Superior temporal gyrus (tissue), 1 donor: Measurements from ENCODE around the gene SHANK2.
"Not testable (repeated sequence)": the region's sequence is repeated elsewhere in the genome, so short reads cannot be mapped to it uniquely, and the experiment has no call there.

Source experiments
- DNase-seq: peaks from one replicate; pipeline ENCODE4 v3.0.0-alpha.2; 2016; ENCODE audit errors: extremely low spot score

SHANK2 gene

DNA sequence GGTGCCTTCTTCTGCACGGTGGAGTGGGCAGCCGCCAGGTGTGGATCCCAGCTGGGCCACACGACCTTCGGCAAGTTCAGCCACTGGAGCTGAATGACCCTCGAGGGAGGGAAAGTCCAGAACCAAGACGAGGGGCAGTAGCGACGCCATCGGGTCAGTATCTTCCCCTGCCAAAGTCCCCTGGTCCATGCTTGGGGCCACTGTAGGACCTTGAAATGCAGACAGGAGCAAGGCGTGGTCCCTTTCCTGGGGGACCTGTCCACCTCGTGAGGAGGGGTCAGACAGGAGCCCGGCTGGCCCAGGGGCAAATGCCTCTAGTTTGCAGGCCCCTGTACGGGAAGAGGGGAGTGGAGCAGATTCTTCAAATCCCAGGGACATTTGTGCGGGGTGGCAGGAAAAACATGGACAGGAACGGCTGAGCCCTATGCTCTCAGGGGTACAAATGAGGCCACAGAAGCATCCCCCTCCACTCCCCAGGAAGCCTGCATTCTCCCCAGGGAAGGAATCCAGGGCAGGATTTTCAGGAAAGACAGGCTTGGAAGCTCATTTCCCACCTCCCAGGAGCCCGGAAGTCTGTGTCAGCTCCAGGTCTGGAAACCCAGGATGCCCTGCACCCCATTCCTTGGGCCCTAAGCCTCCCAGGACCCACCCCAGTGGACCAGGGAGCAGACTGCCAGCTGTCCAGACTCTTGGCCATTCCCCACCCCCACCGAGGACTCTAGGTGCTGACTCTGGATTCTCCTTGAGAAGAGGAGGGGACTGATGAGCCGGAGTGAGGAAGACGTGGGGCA lies 6.6 kb downstream of the SHANK2 start:
- DNase-seq = no peak

DNA sequence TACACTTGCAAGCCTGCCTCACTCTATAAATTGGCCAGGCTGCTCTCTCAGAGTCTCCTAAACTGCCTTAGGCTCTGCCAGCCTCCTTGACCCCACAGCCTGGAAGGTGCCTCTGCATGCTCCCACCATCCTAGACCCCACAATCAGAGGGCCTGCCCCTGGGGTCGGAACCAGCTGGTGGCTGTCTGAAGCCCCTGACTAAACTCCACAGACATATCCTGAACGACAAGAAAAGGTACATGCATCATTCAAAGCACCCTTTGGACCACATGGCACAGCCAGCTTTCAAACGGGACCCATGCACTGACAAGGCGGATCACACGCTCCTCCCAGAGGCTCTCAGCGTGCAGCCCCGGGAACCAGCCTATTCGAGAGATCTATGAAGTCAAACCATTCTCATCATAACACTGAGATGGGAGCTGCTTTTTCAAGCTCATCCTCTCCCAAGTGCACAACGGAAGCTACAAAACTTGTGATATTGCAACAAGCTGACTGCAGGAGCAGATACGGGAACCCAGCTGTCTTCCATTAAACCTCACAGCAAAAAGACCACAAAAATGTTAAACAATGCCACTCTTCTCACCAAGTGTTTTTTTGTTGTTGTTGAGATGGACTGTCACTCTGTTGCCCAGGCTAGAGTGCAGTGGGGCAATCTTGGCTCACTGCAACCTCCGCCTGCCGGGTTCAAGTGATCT lies 8.1 kb downstream of the SHANK2 start:
- no peak for DNase-seq

DNA sequence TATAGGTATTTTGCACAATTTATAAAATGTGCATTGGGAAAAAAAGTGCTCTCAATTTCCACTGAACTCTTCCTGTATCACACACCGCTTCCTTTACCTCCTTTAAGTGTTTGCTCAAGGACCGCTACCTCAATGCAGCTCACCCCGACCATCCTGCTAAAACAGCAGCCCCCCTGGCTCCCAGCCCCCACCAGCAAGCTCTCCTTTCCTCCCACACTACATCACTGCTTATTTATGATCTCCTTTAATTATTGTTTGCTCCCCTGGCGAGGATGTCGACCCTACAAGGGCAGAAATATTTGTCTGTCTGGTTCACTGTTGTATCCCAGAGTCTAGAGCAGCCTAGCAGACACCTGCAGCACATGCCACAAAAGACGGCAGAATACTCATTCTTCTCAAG lies 10.0 kb downstream of the SHANK2 start:
- DNase-seq = no peak

DNA sequence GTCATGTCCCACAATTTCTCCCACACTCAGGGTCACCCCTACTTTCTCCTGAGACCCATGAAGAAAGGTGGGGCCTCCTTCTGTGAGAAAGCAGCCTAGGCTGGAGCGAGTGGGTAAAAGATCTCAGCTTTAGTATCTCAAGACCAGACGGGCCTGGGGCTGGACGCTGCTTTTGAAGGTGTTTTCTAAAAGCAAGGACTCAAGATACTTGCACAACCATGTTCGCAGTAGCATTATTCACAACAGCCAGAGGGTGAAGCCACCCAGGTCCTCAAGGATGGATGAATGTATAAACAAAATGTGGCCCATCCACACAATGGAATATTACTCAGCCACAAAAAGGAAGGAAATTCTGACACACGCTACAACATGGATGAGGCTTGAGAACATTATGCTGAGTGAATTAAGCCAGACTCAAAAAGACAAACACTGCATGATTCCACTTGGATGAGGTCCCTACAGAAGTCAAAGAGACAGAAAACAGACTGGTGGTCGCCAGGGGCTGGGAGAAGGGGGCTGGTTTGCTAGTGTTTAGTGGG lies 10.6 kb downstream of the SHANK2 start:
- DNase-seq = no peak

DNA sequence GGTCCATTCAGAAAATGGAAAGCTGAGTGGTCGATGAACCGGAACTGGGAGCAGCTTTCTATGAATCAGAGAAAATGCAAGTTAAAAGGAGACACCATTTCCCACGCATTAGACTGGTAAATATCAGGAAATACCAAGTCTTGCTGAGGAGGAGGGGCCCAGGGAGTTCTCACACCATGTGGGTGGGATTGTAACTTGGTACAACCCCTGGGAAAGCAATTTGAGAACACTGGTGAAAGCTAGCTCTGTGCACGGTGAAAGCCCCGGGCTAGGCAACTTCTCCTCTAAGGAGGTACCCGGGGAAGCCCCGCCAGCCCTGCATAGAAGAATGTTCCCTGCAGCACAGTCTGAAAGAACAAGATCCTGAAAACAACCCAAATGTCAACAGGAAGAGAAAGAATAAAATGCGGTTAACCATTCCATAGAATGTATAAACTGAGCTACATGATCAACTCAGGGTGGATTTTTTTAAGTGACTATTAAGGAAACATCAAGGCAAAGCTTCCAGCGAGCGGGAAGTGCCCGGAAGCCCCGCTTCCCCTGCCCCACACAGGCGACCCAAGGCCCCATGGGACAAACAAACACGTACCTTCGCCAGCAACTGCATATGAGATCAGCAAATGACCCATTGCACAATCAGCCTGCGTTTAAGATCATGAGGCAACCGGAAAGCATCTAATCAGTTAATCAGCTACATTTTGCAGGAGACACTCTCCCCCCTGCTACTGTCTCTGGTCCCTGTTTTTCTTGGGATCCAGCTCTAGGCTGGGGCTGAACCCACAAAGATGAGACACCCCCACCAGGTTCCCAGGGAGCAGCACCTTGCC lies 11.3 kb downstream of the SHANK2 start:
- no peak for DNase-seq

DNA sequence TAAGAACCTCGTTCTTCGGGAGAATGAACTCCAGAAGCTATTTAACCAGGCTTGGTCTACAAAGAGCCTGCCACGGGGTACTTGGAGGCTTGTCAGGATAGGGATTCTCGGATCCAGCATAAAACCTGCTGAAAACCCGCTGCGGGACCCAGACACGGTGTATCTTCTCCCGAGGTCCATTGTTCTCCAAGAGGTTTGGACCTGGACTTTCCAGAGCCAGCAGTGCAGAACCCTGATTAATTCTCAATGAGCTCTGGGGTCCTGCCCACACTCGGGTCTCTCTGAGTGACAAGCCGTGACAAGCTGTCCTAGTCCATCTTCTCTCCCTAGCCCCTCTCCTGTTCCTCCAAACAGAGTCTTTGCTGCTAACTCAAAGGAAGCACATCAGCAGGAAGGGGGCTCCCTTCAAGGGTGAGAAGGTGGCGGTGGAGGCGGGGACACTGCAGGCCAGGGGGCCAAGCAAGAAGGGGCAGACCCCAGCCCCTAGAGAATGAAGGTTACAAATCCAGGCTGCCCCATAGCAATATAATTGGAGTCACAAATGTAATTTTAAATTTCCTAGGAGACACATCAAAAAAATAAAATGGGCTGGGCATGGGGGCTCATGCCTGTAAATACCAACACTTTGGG lies 12.2 kb downstream of the SHANK2 start:
- DNase-seq = no peak

DNA sequence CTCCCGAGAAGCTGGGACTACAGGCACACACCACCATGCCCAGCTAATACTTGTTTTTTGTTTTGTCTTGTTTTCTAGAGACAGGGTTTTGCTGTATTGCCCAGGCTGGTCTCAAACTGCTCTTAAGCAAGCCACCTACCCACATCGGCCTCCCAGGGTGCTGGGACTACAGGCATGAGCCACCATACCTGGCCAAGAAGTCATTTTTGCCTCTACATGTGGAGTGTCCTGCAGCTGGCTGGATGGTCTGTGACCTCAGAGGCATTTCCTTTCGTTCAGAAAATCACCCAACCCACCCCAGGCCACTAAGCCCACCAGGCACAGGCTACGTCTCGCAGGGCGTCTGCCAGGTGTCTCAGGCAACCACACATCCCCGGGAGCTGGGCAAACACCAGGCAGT lies 12.8 kb downstream of the SHANK2 start:
- no peak for DNase-seq

DNA sequence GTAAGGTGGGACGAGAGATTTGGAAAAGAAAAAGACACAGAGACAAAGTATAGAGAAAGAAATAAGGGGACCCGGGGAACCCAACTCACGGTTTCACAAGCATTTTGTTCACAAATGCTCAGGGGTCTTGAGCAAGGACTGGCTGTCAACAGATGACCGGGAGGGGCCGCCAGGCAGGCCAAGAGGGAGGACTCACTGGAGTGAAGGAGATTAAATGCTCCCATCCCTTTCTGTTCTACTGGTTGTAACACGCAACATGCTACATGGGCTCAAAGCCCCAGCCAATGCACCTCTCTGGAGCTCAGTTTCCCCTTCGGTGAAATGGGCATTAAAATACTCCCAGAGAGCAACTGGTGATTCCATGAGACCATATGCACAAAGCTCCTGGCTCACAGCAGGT lies 13.4 kb downstream of the SHANK2 start:
- DNase-seq = no peak

DNA sequence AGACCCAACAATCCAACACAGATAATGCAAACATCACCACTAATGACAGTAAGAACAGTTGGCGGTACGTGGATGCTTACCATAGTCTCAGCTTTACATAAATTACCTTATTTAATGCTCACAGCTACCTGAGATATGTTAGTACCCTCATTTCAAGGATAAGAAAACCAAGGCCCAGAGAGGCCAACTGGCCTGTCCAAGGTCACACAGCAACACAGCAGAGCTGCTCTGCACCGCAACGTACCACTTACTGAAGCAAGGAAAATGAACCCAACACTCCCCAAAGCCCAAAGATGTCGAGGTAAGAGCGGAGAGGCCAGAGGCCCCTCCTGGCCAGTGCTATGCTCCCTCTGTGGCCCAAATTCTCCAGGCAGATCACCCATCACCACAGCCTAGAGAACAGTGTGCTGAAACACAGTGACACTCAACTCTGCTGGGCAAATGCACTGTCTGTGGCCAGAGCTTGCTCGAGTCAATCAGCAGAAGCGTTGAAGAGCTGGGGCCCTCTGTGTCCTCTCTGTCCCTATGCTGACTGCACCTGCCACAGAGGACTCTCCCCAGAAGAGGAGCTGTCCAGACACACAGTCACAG lies 14.0 kb downstream of the SHANK2 start:
- DNase-seq = no peak

DNA sequence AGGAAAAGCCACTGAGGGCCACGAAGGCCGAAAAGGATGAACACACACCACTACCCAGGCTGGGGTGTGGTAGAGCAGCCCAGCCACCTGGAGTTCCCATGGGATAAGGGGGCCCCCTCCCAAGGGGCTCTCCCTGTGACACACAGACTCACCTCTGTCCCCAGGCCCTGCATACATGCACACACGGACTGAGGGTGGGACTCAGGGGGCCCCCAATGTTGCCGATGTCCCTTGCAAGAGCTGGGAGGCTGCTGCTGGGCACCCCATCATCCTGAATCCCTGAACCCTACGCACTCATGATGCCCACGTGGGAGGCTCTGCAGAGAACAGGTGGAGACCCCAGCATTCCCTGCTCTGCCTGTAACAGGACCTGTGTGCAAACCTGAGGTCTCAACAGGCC lies 14.5 kb downstream of the SHANK2 start:
- DNase-seq = no peak

DNA sequence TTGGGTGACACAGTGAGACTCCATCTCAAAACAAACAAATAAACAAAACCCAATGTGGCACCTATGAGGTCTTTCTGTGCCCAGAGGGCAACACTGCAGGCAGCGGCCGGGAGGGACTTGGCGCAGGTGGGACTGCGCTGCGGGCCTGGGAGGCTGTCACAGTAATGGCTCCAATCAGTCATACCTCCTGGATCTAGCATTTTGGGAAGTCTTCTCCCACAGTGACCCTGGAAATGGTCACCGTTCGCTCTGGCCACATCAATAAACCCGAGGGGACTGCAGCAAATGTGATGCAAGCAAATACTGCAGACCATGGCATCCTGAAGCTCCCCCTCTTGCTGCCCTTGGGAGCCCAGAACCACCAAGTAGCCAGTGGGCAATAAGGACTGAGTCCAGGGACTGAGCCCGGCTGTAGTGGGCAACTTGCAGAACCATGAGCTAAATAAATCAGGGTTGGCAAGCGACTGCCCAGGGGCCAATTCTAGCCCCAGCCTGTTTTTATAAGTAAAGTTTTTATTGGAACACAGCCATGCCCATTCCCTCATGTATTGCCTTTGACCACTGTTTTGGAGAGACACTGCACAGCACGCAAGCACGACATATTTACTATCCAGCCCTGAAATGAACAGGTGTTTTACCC lies 15.4 kb downstream of the SHANK2 start:
- DNase-seq = no peak

DNA sequence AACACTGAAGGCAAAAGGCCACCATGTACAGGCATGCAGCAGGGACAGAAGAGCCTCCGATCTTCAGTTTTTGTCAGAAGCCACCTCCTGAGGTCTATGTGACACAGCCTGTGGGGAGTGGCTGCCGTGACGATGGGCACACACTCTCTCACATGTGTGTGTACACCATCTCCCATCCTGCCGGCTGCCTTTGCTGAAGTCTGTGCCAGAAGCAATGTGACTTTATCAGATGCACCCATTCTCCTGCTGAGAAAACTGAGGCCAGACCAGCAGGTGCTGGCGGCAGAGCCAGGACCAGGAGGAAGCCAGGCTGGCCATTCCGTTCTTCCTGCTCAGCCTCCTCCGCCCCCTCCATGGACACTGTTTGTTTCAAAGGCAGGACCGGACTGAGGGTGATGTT lies 16.7 kb downstream of the SHANK2 start:
- DNase-seq = no peak

DNA sequence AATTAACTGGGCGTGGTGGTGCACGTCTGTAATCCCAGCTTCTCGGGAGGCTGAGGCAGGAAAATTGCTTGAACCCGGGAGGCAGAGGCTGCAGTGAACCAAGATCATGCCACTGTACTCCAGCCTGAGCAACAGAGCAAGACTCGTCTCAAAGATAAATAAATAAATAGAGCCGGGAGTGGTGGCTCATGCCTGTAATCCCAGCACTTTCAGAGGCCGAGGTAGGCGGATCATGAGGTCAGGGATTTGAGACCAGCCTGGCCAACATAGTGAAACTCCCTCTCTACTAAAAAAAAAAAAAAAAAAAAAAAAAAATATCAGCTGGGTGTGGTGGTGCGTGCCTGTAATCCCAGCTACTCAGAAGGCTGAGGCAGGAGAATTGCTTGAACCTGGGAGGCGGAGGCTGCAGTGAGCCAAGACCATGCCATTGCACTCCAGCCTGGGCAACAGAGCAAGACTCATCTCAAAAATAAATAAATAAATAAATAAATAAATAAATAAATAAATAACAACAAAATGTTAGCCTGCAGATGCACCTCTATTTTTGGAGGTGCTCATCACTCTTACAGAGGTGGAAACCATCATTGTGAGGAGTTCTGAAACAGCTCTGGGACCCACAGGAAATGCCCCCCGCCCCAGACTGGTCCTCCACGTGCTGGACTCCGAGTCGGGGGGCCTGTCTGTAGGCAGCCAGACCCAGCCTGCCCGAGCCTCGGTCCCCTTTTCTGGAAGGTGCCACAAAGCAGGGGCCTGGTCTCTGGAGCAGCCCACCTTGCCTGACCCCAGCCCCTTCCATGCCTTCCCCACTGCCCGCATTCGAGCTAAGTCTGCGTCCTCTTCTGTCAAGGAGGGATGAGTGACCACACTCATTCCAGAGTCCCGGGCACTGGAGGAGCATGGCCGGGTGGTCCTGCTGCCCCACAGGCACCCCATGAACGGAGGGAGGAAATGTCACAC lies 18.2 kb downstream of the SHANK2 start:
- DNase-seq = not testable (repeated sequence)

DNA sequence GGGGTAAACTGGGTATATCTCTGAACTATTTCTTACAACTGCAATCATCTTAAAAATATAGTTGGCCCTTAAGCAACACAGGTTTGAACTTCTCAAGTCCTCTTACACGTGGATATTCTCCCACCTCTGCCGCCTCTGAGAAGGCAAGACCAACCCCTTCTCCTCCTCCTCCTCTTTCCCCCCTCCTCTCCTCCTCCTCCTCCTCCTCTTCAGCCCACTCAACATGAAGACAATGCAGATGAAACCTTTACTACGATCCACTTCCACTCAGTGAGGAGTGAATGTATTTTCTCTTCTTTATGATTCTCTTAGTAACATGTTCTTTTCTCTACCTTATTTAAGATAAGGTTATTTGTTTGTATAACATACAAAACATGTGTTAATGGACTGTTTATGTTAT lies 20.0 kb downstream of the SHANK2 start:
- no peak for DNase-seq

DNA sequence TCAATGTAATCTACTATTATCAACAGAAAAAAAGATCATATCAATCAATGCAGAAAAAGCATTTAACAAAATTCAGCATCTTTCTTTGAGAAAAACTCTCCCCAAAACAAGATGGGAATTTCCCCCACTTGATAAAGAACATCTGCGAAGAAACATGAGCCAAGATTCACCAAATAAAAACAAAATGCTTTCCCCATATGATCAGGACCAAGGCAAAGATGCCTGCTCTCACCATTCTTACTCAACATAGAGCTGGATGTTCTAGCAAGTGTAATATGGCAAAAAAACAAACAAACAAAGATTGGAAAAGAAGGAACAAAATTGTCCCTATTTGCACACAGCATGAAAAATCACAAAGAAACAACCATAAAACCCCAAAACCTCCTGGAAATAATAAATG lies 23.4 kb downstream of the SHANK2 start:
- DNase-seq = no peak

DNA sequence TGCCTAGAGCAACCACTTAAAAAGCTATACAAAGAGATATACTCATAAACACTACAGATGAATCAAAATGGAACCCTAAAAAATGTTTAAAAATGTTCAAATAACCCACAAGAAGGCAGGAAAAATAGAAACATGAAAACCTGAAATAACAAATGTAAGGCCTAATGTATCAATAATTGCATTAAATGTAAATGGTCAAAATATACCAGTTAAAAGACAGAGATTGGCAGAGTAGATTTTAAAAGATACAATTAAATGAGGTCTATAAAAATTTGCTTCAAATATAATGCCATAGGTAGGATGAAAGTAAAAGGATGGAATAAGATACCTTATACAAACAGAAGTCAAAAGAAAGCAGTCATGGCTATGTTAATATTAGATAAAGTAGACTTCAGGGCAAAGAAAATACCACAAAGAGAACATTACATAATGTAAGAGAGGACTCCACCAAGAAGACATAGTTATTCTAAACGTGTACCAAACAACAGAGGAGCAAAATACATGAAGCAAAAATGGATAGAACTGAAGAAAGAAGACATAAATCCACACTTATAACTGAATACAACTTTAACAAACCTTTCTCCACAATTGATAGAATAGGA lies 25.2 kb downstream of the SHANK2 start:
- no peak for DNase-seq

DNA sequence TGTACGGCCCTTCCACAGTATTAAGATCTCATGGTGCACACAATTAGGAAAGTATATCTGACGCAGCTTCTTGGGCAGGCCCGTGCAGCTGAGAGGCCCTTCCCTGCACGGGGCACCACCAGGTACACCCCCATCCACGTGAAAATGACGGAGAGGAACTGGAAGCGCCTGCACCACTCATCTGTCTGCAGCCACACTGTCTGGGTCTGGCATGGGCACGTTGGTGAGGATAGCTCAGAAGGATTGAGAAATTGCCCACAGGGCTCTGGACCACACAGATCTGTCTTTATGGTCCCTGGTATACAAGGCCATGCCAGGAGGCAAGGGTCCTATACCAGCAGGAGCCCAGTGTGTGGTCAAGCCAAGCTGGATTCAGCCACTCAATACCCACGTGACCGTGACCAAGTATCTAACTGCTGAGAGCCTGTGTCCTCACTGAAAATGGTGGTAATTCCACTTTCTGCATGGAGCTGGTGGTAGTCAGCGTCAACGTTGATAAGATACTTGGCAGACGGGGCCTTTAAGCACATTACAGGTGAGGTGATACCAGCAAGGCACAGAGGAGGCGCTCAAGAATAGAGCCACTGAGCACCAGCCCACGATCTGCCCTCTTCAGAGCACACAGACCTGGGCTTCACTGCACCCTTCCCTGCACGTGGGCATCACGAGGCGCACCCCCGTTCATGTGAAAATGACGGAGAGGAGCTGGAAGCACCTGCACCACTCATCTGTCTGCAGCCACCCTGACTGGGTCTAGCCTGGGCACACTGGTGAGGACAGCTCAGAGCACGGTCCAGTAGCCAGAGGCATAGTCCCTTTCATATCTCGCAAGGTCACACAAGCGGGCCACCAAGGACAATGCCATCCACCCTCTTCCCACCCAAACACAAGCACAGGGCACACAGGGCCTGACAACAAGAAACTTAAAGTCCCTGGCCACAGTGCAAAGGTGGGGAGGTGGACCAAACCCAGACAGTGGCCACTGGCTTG lies 28.4 kb downstream of the SHANK2 start:
- no peak for DNase-seq

DNA sequence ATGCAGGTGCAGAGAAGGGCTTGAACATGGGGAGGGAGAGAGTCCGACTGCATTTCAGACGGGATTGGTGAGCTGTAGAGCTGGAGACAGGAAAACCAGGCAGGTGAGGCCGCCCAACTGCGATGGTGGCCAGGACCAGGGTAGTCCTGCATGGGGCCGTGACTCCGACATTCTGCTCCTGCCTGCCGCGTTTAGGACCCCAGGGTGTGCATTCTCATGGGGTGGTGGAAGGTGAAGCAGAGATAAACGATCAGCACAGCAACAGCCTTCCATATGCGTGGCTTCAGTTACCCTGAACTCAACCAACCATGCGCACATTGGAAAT lies 29.3 kb downstream of the SHANK2 start:
- DNase-seq = no peak
